Muscle of arm (tissue), 12 donors: ENCODE data around the gene FSD1L. TPM values are rescaled to one million over a fixed set of nuclear protein-coding genes. Genes with fewer than 3 reads are reported as not detected.
A peak's percentile ranks its signal among the peaks of the same experiment; 100 is the strongest.
"Not testable (repeated sequence)": the region's sequence is repeated elsewhere in the genome, so short reads cannot be mapped to it uniquely, and the experiment has no call there.

ENCODE experiments used
- DNase-seq: peaks from one replicate; pipeline ENCODE4 v3.0.0-alpha.2; 2013
- polyA plus RNA-seq, 12 donors: library from polyadenylated mRNA; unstranded; fragments of 120-200 nt; gene quantifications; one replicate each; pipeline ENCODE4 v1.2.1, GENCODE V29; 2013; ENCODE audit not compliant: insufficient read length in 12 of 12

FSD1L gene
- polyA plus RNA-seq, 12 donors, result 7.8 to 24.3 (median 17.2) TPM; not detected in 1

- no peak for DNase-seq
These were observed 94.0 kb downstream of the FSD1L start for GRCh38 chr9:105541838-105542237.

- no peak for DNase-seq
These were observed 106.2 kb downstream of the FSD1L start for GRCh38 chr9:105554042-105554441.

GRCh38 chr9:105557804-105558610 is 110.2 kb downstream of the FSD1L start, which contains the start of gene FKTN:
FKTN (plus strand) TSS chr9:105558131; CDS start chr9:105575033, 16,902 bp downstream.
- DNase-seq, result peak; percentile 87

- no peak for DNase-seq
These were observed 124.6 kb downstream of the FSD1L start for GRCh38 chr9:105572455-105572854.

GRCh38 chr9:105579952-105580351 is 132.1 kb downstream of the FSD1L start:
- not testable (repeated sequence) for DNase-seq

GRCh38 chr9:105581550-105581949 is 133.7 kb downstream of the FSD1L start:
- not testable (repeated sequence) for DNase-seq

GRCh38 chr9:105593145-105593544 is 145.3 kb downstream of the FSD1L start:
- DNase-seq, result no peak

Other genes with a start within 250 kb of the FSD1L start
- gene SLC44A1, start 203.4 kb upstream of the FSD1L start, polyA plus RNA-seq, result 10 to 100 TPM in 11 of 12 donors, not detected in 1; 16.0 to 27.0 (median 17.9) TPM
- gene FKTN, start 110.1 kb downstream of the FSD1L start, polyA plus RNA-seq, result 10 to 100 TPM in 11 of 12 donors, not detected in 1; 11.5 to 24.4 (median 18.9) TPM
- 10 to 100 TPM in 10 of 12 donors, 1 to 10 TPM in 1, not detected in 1; 4.5 to 24.6 (median 20.6) TPM for gene TAL2, start 214.4 kb downstream of the FSD1L start, polyA plus RNA-seq
- 100 to 1,000 TPM in 1 of 12 donors, 10 to 100 TPM in 10, not detected in 1; 21.9 to 110 (median 73.6) TPM for gene TMEM38B, start 246.5 kb downstream of the FSD1L start, polyA plus RNA-seq